Activated CD4-positive, alpha-beta T cell treated with anti-CD3 and anti-CD28 coated beads, Interleukin-2, amount 50 U/mL, for 4 hours (primary cell): ENCODE results near the gene SIN3A.
A peak's percentile ranks its signal among the peaks of the same experiment; 100 is the strongest.

Experiments used
- DNase-seq, 2 experiments: peaks; one replicate each; pipeline ENCODE4 v3.0.0-alpha.2; 2020

SIN3A gene

DNA sequence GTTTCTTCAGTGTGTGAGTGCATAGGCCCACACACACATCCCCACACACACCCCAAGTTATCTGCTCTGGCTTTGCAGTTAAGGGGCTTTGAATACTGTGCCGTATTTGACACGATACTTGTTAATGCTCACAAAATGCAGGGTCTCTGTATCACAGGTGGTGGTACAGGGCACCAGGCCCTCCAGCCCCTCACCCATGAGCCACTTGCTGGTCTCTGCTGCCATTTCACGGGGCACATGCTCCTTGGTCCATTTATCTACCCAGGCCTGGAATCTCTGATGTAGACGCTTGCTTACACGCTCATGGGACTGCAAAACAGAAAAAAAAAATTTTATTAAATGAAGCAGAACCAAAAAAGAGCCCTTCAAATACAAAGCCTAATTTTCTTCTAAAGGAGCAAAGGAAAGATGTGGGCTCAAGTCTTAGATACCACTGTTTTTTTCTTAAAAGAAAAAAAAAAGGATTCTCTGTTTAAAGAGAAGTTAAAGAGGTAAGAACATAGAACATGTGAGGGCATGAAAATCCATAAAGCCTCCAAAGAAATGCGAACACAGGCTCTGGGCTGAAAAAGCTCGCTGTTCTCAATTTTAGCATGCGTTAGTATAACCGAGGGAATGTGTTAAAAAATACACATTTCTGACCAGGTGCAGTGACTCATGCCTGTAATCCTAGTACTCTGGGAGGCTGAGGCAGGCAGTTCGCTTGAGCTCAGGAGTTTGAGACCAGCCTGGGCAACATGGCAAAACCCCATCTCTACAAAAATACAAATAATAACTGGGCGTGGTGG is 79.4 kb downstream of the SIN3A start:
- DNase-seq, result no peak

DNA sequence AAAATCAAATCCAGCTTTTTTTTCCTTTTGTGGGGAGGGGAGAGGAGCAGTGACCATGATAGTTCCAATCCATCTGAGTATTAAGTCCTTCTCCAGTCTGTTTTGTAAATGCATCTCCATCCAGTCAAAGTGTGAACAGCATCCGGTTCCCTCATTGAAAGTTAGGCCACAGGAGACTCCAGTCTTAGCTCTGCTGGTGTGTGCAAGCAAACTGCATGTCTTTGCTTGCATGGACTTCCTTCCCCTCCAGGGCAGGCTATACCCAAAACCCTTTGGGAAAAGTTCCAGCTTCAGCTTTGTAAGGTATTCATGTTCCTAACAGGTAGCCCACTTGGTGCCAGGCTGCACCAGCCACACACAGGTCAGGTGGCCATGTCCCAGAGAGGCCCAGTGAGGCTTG is 80.0 kb downstream of the SIN3A start:
- no peak for DNase-seq

DNA sequence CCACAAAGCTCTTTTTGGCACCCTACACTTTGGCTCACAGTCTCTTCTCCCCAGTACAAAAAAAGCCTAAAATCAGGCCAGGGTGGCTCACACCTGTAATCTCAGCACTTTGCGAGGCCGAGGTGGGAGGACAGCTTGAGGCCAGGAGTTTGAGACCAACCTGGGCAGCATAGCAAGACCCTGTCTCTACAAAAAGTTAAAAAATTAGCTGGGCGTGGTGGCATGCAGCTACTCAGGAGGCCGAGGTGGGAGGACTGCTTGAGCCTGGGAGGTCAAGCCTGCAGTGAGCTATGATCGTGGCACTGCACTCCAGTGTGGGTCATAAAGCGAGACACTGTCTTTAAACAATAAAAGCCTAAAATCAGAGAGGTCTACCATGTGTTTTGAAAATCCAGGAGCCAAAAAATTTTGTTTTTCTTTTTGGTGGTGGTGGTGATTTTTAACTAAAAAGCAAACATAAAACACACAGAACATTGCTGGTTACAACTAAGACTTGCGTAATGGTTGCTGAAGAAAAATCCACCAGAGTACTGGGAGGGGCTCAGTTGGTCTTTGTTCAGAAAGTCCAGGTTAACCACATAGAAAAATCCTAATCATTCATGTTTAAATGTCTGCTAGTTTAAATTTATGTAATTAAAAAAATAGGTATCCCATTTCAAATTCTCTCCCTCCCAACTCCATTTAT is 81.5 kb downstream of the SIN3A start:
- no peak for DNase-seq

DNA sequence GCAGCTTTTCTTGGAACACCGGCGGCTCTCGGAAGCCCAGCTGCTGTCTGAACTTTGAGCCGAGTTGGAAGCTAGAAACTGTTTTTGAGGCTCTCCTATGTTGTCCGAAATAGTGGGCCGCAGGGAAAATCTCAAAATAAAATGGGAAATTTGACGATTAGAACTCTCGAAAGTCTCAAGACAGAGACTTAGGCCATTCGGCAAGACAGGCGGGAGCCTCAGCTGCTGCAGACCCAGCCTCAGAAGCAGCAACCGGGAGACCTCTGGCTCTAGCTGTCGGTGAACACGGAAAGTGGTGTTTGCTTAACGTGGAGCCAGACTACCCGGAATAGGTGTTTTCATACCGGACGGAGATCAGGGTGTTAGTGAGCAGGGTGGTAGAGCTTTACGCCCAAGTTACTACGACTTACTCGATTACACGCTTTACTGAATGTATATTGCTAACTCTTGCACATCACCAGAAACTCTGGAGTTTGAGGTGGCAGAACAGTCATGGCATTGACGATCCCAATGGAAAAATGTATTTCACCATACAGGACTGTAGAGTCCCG is 82.7 kb downstream of the SIN3A start:
- DNase-seq, result no peak

DNA sequence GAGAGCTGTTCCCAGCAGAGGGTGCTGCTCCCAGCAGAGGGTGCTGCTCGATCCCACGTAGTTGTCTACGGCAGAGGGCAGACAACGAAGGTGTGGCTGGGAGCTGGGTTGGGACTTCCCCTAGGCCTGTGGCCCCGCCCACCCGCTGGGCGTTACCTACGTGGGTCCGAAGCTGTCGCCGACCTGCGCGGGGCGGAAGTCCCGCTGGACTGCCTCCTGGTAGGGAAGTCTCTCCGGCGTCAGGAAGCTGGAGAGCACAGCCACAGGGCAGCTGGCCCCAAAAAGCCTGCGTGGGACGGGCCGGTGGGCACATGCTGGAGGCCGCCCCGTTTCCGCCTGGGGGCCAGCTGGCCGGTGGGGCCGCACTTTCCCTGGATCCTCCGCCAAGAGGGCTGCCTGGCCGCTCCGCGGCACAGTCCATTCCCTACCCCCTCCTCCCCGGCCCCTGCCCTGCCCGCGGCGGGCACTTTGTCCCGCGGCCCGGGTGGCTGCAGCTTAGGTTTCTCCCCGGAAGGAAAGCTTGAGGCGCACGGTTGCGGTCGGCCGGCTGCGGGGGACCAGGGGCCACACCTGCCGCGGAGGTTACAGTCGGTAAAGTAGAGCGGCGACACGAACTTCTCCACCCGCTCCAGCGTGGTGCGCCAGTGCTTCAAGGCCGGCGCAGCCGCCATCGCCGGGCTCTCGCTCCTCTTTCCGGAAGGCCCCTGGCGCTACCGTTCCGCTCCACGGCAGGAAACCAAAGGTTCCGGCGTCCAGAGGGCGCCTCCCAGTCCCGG is 83.4 kb downstream of the SIN3A start, which contains the start of gene MAN2C1:
MAN2C1 (minus strand) TSS at position 695 of the 776 bp plus-strand sequence; CDS start at position 671, 24 bp downstream.
- peak; percentile 86 to 88 for DNase-seq

DNA sequence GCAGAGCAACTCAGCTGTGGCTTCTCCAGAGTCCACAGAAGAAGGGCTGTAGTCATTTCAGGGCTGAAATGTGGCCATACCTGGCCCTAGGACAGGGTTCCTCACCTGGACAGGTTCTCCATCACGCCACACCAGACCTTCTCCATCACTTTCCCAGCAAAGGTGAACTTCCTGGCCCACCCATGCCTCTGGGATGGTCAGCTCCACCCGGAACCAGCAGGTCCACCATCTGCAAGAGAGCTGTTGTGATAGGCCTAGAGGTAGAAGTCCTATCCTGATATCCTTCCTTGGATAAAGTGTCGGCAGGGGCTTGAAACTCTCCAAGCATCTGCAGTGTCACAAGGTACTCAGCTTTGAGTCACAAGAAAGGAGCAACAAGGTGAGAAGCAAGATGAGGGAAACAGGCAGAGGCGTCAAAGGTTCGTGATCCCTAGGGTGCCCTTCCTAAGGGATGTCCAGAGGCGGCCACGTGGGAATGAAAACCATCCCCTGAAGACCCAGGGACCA is 84.0 kb downstream of the SIN3A start:
- no peak for DNase-seq

DNA sequence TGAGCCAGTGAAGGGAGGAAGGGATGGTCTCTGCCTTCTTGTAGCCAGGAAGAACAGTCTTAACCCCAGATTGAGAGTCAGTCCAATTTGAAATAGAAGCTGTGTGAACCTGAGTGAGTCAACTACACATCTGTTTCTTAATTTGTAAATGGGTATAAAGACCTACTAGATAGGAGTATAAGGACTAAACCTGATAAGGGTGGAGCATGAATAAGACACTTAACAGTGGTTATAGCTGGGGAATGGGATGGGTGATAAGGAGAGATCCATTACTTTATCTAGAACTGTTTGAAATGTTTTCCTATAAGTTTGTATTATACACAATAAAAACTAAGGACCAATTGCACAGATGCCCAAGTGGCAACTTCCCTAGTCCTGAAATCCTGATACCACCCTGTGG is 84.5 kb downstream of the SIN3A start:
- no peak for DNase-seq

DNA sequence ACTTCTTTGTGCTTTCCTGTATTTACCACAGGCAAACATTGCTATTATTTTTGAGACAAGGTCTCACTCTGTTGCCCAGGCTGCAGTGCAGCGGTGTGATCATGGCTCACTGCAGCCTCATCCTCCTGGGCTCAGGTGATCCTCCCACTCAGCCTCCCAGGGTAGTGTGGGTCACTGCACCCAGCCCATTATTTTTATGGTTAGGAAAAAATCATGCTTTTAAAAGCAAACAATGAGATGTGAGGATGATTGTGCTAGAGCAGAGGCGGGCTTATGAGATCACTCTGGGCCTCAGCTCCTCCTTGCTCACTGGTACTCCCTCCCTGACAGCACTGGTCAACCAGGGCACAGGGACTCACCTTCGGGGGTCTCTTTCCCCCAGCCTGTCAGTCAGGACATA is 85.3 kb downstream of the SIN3A start:
- DNase-seq, result no peak

DNA sequence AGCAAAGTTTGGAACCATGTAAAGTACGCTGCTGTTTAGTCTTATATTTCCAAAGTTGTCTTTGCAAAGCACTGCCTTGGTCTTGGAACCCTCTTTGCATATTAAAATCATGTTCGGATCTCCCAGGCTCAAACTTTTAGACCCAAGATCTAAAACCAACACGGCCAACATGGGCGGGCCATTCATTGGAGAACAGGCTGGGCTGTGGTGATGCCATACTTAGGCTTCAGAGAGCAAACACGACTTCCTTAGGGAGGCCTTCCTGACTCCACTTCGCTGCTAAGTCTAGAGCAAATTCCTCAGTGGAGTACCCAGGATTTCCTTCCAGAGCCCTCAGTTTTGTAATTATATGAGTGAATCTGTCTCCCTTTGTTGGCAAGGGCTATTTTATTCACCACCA is 86.6 kb downstream of the SIN3A start:
- no peak for DNase-seq

DNA sequence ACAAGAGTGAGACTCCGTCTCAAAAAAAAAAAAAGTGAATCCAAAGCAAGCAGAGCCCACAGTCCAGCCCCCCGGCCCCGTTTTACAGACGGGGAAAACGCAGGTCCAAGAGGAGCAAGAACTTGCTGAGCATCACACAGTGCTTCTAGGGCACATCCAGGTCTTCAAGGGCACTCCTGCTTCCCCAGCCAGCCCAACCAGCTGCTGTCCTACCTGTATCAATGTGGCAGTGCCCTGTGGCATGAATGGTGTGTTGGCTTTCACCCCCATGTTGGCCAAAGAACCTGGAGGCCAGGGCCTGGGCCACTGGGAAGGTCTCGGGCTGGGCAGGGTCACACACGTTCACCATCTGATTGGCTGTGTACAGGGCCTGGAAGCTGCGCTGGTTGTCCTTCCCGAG is 87.7 kb downstream of the SIN3A start:
- no peak for DNase-seq

DNA sequence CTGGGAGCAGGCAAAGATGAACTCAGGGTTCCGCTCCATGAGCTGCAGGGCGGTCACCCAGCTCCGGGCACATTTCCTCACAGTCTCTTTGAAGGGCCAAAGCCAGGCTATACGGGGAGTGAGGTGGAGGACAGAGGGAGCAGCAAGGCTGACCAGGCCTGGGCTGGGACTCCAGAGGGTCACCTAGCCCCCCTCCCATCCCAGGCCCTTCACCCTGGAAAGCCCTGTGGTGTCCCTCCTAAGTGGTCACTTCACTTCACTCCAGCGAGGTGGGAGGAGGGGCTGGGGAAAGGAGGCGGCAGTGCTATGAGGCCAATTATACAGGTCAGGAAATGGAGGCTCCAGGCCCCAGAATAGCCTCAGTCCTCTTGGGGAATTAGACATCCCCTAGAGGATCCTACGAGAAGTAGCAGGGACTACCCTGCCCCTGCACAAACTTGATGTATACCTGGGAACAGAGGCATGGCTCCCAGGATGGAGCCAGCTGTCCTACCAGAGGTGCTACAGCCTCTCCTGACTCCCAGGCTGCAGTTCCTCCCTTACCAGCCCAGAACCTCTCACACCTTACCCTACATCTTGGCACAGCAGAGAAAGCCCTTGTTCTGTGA is 88.7 kb downstream of the SIN3A start:
- DNase-seq, result no peak

DNA sequence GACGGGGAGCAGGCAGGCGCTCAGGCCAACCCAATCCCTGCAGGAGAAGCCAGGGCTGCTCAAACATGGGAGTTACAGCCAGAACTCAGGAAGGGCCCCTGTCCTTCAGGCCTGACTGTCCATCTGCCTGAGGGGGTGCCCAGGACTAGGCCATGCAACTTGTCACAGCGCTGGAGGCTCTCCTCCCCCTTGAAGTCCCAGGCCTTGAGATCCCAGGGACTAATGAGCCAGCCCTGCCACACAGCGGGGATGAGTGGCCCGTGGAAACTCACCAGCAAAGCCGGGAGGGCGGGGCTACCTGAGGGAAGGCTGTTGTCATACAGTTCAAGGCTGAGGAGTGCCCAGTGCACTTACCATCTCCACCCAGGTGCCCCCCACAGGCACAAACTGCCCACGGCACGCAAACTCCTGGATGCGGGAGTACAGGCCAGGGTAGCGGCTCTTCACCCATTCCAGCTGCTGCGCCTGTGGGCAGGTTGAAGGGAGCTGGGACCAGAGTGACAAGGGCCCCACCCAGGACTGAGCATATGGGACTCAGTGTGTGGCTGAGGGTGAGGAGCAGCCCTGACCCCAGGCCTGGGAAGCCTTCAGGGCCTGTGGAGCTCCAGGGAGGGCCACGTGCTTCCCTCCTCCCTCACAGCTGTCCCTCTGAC is 89.4 kb downstream of the SIN3A start:
- DNase-seq, result no peak

DNA sequence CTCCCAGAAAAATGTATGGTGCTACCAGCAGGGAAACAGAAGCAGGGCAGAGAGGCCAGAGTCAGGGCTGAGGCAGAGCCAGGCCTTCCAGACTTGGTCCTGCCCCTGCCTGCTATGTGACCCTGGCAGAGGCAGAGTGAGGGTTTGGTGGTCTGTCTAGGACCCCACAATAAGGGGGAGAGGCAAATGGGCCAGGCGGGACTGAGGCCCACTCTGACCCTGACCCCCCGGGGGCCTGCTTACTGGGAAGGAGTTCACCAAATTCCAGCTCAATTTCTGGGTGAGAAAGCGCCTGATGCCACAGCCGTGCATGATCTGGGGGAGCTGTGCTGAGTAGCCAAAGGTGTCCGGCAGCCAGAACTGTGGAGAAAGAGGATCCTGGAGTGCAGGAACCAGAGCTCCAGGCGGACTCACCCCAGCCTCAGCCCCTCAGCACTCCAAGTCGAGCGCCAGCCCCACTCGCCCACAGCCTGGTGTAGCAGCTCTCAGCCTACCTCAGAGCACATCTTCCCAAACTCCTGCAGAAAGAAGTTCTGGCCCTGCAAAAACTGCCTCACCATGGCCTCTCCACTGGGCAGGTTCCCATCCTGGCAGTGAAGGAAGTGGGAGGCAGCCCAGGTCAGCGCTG is 90.0 kb downstream of the SIN3A start:
- DNase-seq, result no peak

DNA sequence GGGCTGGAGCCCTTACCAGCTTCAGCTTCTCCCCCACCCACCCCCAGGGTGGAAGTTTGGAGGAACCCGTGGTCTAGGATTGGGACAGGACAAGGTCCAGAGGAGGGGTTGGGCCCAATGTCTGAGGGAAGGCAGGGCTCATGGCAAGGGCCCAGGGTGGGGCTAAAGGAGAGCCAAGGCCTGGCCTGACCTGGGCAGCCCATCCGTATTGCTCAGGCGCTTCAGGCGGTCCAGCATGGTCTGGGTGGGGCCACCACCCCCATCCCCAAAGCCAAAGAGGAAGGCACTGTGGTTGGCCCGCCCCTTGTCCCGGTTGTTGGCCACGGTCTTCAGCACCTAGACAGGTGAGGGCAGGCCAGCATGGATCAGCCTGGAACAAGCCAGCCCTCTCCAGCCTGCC is 90.6 kb downstream of the SIN3A start:
- DNase-seq, result no peak

DNA sequence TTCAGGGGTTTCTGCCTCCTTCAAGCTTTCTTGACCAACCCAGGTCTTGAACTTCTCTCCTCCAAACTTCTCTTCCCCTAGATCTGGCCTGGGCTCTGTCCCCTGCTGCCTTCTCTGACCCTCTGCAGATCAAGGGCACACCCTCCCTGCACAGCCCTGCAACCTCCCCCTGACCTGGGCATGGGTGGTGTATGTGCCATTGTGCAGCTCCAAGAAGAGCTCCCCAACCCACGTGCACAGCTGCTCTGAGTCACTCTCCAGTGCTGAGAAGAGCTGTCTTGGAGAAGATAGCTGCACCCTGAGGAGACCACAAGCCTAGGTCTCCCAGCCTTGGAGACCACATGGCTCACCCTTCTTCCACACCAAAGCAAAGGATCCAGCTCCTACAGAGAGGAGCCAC is 91.1 kb downstream of the SIN3A start:
- DNase-seq, result no peak

DNA sequence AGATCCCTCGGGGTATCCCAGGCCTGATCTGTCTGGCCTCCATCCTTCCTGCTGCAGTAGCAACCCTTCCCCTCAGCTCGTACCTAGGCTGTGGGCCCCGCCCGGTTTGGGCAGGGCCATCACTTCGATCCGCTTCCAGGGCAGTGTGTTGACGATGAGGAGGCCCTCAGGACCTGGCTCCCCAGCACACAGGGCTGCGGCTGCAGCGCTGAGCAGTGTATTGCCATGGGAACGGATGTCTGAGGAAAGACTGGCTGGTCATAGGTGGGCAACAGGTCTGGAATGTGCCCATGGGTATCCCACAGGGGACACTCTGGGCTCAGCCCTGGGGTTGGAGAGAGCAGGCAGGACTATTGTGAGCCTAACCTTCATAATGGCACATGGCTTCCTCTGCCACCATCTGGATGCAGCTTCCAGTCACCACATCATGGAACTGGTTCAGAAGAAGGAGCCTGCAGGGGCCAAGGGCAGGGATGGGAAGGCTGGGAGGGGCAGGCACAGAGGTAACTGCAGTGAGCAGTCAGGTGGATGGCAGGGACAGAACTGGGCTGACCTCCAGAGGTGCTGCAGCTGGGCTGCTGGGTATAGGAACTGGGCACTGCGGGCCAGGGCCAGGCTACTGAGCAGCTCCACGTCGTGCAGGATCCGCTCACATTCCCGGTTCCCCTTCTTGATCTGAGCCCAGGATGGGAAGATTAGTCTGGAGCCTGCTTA is 91.8 kb downstream of the SIN3A start:
- no peak for DNase-seq

DNA sequence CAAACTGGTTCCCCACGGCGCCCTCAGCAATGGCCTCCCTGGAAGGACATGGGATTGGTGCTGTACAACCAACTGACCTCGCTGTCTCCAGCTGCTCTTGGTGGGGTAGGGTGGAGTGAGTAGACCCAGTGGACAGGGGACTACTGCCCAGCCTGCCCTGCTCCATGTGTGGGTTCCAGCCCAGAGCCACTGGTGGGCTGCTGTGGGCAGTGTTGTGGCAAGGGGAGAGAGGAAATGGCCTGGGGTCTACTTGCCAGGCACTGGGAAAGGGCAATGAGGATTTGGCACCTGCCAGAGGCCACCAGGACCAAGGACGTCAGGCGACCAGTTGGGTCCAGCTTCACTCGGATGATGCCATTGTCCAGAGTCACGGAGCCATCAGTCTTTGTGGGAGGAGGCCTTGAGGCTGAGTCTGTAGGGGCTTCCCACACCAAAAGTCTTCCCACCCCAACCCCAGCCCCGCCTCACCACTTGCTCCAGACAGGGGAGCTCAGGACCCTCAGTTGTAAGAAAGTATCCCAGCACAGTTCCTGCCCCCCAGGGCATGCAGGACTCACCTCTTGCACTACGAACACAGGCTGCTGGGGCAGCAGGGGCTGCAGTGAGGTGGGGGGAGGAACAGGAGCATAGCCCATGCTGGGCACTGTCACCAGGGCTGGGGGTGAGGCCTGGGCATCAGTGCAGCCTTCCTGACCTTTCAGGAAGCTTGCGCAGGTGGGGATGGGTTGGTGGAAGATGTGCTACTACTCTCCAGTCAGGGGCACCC is 92.5 kb downstream of the SIN3A start:
- no peak for DNase-seq

DNA sequence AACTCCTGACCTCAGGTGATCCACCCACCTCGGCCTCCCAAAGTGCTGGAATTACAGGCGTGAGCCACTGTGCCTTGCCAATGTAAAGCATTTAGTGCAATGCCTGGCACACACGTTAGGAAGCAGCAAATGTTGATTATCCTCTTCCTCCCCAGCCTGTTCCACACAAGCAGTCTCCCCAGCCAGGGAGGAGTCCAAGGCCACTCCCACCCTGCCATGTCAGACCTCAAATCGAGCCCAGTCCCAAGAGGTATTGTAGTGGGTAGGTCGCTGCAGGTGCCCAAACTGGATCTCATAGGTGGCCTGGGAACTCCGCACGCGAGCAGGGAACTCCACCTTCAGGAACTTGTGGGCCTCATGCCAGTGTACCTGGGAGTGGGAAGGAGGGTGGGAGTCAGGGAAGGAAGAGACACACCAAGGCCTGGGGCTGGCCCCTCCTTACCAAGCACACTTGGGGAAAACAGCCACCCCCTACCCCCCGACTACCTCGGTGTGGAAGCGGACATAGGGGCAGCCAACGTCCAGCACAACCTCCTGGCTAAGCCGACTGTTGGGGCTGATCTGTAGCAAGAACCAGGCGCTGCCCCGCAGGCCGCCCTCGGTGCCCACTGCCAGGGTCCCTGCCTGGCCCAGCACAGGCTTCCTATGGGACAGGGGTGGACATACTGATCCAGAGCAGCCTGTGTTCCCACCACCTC is 93.4 kb downstream of the SIN3A start:
- DNase-seq, result no peak

DNA sequence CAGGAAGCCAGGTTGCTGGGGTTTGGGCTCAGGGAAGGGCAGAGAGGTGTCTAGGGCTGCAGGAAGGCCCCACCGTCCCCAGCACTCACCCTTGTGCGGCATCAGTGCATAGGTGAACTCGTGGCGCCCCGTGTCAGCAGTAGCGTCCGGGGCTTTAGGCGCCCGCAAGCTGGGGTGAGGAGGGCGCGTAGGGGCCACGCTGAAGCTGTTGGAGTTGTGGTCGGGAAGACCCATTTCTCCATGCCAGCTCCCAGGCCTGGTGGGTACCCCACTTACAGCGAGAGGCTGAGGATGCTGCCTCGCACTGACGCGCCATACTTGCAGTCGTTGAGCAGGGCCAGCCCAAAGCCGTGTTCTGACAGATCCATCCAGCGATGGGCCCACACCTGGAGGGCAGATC is 95.0 kb downstream of the SIN3A start:
- DNase-seq, result no peak

DNA sequence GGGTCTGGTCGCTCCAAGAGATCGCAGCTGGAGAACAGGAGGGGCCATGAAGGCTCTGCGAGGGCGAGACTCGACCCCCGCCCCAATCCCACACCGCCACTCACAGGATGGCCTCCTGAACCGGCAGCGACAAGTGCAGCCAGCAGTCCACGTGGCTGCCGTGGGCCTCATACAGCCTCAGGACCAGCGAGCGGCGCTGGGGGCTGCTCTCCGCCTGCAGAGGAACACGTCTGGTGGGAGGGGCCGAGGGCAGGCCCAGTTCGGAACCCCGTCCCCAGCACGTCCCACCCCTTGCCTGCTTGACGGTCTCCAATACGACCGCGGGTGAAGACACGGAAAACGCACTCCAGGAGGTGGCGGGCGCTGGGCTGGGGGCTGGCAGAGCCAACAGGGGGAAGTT is 95.5 kb downstream of the SIN3A start:
- DNase-seq, result no peak
